Activated CD4-positive, alpha-beta T cell treated with anti-CD3 and anti-CD28 coated beads, Interleukin-10, Interleukin-2, amounts not matched to agents 100 ng/mL and 50 ng/mL, durations not matched to agents 16 hours and 8 hours (primary cell): Measurements from ENCODE around the gene CTSV.
"Not testable (repeated sequence)": the region's sequence is repeated elsewhere in the genome, so short reads cannot be mapped to it uniquely, and the experiment has no call there.

Experiments used
- DNase-seq: peaks from one replicate; pipeline ENCODE4 v3.0.0-alpha.2; 2020

The CTSV gene

GRCh38 chr9:97038611-97039513 is at the start of gene CTSV:
TSS of gene CTSV (minus strand) at chr9:97039142. CDS start at chr9:97038043, 1,099 bp downstream.
- peak; percentile 86 for DNase-seq

GRCh38 chr9:97087668-97088215 is 48.8 kb upstream of the CTSV start:
- DNase-seq = not testable (repeated sequence)

GRCh38 chr9:97084562-97084991 is 45.6 kb upstream of the CTSV start:
- DNase-seq = not testable (repeated sequence)

GRCh38 chr9:97078362-97078761 is 39.4 kb upstream of the CTSV start:
- no peak for DNase-seq

GRCh38 chr9:97077452-97078295 is 38.7 kb upstream of the CTSV start:
- DNase-seq = no peak

GRCh38 chr9:97076731-97077451 is 37.9 kb upstream of the CTSV start:
- not testable (repeated sequence) for DNase-seq

GRCh38 chr9:97076238-97076637 is 37.3 kb upstream of the CTSV start:
- no peak for DNase-seq

- DNase-seq = no peak
These were observed 36.5 kb upstream of the CTSV start for GRCh38 chr9:97075289-97075985.

- no peak for DNase-seq
These were observed 34.6 kb upstream of the CTSV start for GRCh38 chr9:97073506-97073905.

GRCh38 chr9:97072285-97072776 is 33.4 kb upstream of the CTSV start:
- DNase-seq = no peak

GRCh38 chr9:97070325-97070724 is 31.4 kb upstream of the CTSV start:
- DNase-seq = not testable (repeated sequence)

GRCh38 chr9:97067490-97067889 is 28.5 kb upstream of the CTSV start:
- DNase-seq = no peak

GRCh38 chr9:97064176-97064575 is 25.2 kb upstream of the CTSV start:
- DNase-seq = no peak

- no peak for DNase-seq
These were observed 21.9 kb upstream of the CTSV start for GRCh38 chr9:97060796-97061195.

GRCh38 chr9:97059626-97060025 is 20.7 kb upstream of the CTSV start:
- DNase-seq = peak; percentile 8

- DNase-seq = no peak
These were observed 18.7 kb upstream of the CTSV start for GRCh38 chr9:97057651-97058050.

- DNase-seq = not testable (repeated sequence)
These were observed 16.9 kb upstream of the CTSV start for GRCh38 chr9:97055891-97056290.

- no peak for DNase-seq
These were observed 14.8 kb upstream of the CTSV start for GRCh38 chr9:97053717-97054116.

- no peak for DNase-seq
These were observed 13.8 kb upstream of the CTSV start for GRCh38 chr9:97052735-97053134.

GRCh38 chr9:97046228-97046627 is 7.3 kb upstream of the CTSV start:
- no peak for DNase-seq

GRCh38 chr9:97045300-97045699 is 6.4 kb upstream of the CTSV start:
- no peak for DNase-seq

- DNase-seq = no peak
These were observed 3.0 kb upstream of the CTSV start for GRCh38 chr9:97041898-97042297.
